Activated naive CD4-positive, alpha-beta T cell treated with anti-CD3 and anti-CD28 coated beads, Interleukin-2, amount 50 U/mL, for 24 hours (primary cell): ENCODE data around the gene CDH22.

Source experiments
- H3K27ac Mint-ChIP-seq: one replicate; pipeline ENCODE4 v1.8.0; 2021; ENCODE audit warnings: mild to moderate bottlenecking, mixed read lengths
- H3K27me3 Mint-ChIP-seq: one replicate; pipeline ENCODE4 v1.8.0; 2021; ENCODE audit warnings: mixed read lengths
- H3K36me3 Mint-ChIP-seq: one replicate; pipeline ENCODE4 v1.8.0; 2021; ENCODE audit warnings: mixed read lengths
- H3K4me1 Mint-ChIP-seq: one replicate; pipeline ENCODE4 v1.8.0; 2021; ENCODE audit warnings: mixed read lengths
- H3K4me3 Mint-ChIP-seq: one replicate; pipeline ENCODE4 v1.8.0; 2021; ENCODE audit warnings: mild to moderate bottlenecking, mixed read lengths
- H3K9me3 Mint-ChIP-seq: one replicate; pipeline ENCODE4 v1.8.0; 2021; ENCODE audit warnings: mixed read lengths

Gene CDH22

DNA sequence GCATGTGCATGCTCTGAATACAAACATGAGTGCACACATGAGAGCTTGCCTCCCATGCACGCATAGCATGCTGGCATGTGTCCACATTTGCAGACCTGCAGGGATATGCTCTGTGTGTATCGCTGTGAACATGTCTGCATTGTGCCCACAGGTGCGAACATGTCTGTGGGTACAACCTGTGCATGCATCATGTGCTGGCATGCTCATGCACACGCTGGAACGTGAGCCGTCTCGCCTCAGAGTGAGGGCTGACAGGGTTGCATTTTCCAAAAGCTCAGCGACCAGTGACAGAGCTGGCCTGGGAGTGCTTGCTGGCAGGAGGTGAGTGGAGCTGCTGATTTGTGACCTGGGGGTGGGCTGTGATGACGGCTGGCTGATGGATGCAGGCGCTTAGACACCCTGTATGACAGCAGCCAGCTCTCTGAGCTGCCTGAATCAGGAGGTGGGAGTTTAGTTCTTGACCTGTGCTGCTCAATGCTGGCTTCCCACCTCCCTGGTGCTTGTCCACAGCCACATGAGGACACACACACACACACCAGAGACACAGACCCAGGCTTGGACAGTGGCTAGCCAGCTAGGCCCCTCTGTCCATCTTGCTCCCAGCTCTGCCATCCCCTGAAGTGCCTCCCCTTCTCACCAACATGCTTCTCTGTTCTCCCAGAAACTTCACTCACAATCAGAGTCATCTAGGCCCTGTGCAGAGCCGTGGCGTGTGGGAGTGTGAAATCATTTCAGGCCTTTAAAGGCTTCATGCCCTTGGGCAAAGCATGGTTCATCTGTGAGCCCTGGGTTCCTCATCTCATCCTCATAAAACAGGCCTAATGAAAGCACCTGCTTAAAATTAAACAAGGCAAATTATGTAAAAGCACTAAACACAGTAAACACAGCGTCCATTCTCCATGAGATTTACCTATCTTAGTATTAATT, 138.8 kb downstream of the CDH22 start:
- Mint-ChIP-seq H3K4me1 (no peaks in the 10 kb centered on the region), H3K27ac (no peak overlapping the region), H3K4me3 (no peak overlapping the region), H3K27me3 (peaks cover 27% of the 10 kb centered on the region), H3K36me3 (no peaks in the 10 kb centered on the region), H3K9me3 (no peaks in the 10 kb centered on the region)

DNA sequence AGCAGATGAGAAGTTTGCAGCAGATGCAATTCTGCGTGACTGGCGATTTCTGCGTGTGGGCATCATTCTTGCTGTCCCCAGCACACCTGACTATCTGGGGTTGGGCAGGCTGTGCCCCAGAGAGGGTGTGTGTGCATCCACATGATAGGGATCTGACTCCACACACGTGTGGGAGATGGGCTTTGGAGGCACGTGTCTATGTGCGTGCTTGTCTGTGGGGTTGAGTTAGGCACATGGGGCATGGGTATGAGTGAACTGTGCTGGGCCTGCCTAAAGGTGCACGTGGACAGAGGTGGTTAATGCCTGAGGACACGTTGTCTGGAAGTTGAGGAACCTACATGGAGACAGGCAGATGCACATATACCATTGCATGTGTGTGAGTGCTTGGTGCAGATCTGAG, 139.9 kb downstream of the CDH22 start:
- no peaks in the 10 kb centered on the region for H3K36me3 Mint-ChIP-seq
- H3K4me1 Mint-ChIP-seq = no peaks in the 10 kb centered on the region
- no peak overlapping the region for H3K4me3 Mint-ChIP-seq
- peaks cover 27% of the 10 kb centered on the region for H3K27me3 Mint-ChIP-seq
- no peak overlapping the region for H3K27ac Mint-ChIP-seq
- H3K9me3 Mint-ChIP-seq = no peaks in the 10 kb centered on the region

DNA sequence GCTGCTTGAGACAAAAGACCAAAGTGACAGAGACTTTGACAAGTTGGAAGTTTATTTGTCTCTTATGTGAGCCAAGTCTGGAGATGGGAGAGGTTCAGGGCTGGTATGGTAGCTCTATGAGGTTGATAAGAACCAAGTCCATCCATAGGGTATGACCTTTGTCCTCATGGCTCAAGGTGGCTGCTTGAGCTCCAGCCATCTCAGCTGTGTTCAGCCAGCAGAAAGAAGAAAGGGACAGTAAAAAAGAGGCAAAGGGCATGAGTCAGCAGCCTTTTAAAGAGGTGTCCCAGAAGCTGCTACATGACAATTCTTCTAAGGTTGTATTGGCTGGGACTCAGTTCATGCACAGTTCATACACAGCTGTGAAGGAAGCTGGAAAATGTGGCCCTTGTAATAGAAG, 141.2 kb downstream of the CDH22 start:
- no peak overlapping the region for H3K27ac Mint-ChIP-seq
- H3K9me3 Mint-ChIP-seq = no peaks in the 10 kb centered on the region
- no peak overlapping the region for H3K4me3 Mint-ChIP-seq
- H3K27me3 Mint-ChIP-seq = peaks cover 15% of the 10 kb centered on the region
- H3K4me1 Mint-ChIP-seq = no peaks in the 10 kb centered on the region
- H3K36me3 Mint-ChIP-seq = no peaks in the 10 kb centered on the region

DNA sequence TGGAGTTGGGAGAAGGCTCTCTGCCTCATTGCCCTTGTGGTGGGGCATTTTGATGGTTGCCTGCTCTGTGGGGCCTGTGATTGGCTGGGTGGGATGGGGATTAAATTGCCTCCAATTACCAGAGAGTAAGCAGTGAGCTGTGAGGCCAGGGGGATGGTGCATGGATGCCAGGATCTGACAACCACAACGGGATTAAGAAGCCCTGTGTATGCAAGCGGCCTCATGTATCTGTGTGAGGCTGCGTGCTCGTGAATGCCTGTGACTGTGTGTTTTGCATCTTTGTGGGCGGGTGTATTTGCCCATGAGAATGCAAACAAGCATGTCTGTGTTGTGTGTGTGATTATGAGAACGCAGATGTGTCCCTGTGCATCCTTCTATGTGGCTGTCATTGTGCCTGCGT, 144.0 kb downstream of the CDH22 start:
- H3K27me3 Mint-ChIP-seq = peaks cover 13% of the 10 kb centered on the region
- H3K4me1 Mint-ChIP-seq = no peaks in the 10 kb centered on the region
- no peak overlapping the region for H3K4me3 Mint-ChIP-seq
- no peaks in the 10 kb centered on the region for H3K9me3 Mint-ChIP-seq
- H3K27ac Mint-ChIP-seq = no peak overlapping the region
- no peaks in the 10 kb centered on the region for H3K36me3 Mint-ChIP-seq

DNA sequence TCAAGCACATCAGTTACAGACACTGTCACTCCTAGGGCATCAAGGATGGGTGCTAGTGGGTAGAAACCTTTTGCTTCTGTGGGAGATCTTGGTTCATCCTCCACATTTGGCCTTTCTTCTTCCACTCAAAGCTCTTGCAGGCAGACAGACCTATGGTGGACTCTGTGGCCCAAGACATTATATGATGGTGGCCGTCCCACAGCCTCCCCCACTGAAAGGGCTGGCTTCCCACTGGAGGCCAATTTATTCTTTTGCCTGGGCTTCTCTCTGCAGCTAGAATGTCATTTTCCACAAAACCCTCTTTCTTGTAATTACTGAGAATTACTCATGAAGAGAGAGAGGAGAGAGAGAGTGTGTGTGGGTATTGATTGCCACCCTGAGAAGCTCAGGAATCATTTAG, 146.4 kb downstream of the CDH22 start:
- Mint-ChIP-seq H3K4me3 (no peak overlapping the region), H3K9me3 (no peaks in the 10 kb centered on the region), H3K27ac (no peak overlapping the region), H3K36me3 (no peaks in the 10 kb centered on the region), H3K27me3 (peaks cover 15% of the 10 kb centered on the region), H3K4me1 (no peaks in the 10 kb centered on the region)

DNA sequence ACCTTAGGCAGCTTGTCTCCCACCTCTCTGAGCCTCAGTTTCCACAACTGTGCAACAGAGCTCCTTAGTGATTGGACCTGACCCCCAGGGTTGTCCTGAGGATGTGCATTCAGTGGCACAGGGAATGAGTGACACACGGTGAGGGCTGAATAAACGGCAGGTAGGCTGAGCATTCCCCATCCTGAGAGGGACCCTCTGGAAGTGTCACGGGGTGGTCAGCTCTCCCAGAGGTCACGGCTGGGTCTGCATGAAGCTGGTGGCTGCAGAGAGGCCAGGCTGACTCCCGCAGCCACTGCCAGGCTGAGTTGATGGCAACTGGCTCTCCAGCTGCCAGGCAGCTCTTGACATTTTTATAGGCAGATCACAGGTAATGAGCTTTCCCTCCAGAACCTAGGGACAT, 147.6 kb downstream of the CDH22 start:
- H3K27ac Mint-ChIP-seq = no peak overlapping the region
- H3K27me3 Mint-ChIP-seq = peaks cover 9% of the 10 kb centered on the region

DNA sequence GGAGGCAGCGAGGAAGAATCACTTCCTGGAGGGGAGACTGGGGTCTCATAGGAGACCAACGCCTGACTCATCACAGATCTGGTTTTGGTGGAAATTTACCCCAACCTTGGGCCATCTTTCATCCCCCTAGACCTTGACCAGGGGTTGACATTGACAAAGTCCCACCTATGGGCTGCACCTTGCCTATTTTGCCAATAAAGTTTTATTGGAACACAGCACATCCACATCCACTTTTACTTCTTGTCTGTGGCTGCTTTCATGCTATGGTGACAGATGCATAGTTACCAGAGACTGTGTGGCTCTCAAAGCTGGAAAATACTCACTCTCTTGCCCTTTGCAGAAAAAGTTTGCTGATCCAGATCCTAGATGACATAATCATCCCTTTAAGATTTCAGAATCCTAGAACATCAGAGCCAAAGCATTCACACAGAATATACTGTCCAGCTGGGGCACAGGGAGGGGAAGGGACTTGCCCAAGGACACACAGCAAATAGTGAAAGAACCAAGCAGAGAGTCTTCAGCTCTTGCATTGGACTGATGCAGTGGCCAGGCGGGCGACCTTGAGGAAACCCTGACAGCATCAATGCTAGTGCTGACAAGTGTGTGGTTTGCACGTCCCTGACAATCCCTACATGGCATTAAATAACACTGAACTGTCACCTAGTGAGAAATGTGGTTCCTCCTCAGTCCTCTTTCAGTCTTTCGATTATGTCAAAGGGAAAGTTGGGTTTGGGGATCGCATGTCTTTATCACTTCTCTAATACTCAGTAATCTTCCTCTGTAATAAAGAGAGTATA, 149.0 kb downstream of the CDH22 start:
- H3K9me3 Mint-ChIP-seq = no peaks in the 10 kb centered on the region
- H3K27me3 Mint-ChIP-seq = peaks cover 5% of the 10 kb centered on the region
- H3K27ac Mint-ChIP-seq = no peak overlapping the region
- H3K4me1 Mint-ChIP-seq = no peaks in the 10 kb centered on the region
- no peaks in the 10 kb centered on the region for H3K36me3 Mint-ChIP-seq
- no peak overlapping the region for H3K4me3 Mint-ChIP-seq

More for the DNA sequence above, 147.6 kb downstream of the CDH22 start:
- no peak overlapping the region for H3K4me3 Mint-ChIP-seq
- H3K4me1 Mint-ChIP-seq = no peaks in the 10 kb centered on the region
- no peaks in the 10 kb centered on the region for H3K36me3 Mint-ChIP-seq
- H3K9me3 Mint-ChIP-seq = no peaks in the 10 kb centered on the region

DNA sequence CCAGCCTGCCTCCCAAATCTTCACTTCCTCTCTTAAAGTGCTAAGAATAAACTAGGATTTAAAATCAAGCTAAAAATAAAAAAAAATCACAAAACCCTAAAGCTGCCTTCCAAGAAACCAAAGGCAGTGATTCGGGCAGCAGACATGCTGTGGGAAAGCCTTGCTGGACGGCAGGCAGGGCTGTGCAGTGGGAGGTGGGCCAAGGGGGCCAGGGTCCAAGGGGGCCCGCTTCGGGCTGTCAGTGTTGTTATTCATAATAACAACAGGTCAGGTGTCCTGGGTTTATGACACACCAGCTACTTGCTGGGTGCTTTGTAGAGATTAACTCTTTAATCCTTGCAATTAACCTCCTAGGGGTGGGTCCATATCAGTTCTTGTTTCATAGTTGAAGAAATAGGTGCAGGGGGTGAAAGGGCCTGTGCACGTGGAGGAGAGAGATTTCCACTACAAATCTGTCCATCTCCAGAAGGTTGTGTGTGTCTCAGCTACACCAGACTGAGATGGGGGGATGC, 149.8 kb downstream of the CDH22 start:
- H3K27me3 Mint-ChIP-seq = peaks cover 4% of the 10 kb centered on the region

DNA sequence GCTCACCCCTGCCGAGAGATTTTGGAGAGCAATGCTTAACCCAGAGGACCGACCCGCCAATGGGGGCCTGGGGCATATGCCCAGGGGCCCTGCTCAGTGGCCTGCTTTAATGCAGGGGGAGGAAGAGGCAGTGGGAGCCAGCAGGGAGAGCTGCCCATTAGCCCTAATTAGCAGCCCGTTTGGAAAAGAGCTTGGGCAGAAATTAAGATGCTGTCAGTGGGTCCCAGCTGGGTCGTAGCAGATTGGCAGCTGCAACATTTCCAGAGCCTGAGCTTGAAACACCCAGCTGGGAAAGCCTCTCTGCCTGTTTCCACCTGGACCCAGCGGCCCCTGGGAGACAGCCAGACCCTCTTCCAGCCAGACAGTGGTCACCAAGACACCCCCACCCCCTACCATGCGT, 150.7 kb downstream of the CDH22 start:
- Mint-ChIP-seq H3K9me3 (no peaks in the 10 kb centered on the region), H3K36me3 (no peaks in the 10 kb centered on the region), H3K4me1 (no peaks in the 10 kb centered on the region), H3K27ac (no peak overlapping the region), H3K4me3 (no peak overlapping the region), H3K27me3 (peaks cover 4% of the 10 kb centered on the region)

More for the DNA sequence above, 149.8 kb downstream of the CDH22 start:
- H3K27ac Mint-ChIP-seq = no peak overlapping the region
- H3K9me3 Mint-ChIP-seq = no peaks in the 10 kb centered on the region
- H3K4me1 Mint-ChIP-seq = no peaks in the 10 kb centered on the region
- no peak overlapping the region for H3K4me3 Mint-ChIP-seq
- no peaks in the 10 kb centered on the region for H3K36me3 Mint-ChIP-seq

DNA sequence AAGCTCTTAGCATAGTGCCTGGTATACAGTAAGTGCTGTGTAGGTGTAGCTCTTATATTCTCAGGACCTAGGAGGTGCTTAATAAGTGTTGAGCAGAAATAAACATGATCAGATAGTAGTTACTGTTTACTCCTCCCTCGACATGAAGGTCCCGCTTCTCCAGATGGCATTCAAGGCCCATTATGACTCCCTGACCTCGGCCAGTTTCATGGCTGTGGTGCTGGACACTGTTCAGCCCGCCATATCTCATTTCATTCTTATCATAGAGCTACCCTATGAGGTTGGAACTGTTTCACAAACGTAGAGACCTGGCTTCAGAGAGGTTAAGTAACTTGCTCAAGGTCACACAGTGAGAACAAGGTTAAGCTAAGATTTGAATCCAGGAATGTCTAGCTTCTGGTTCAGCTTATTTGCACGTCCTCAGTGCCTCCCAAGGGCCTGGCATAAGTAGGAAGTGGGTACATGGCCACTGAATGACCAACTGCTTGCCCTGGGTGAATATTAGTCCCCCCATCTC, 151.2 kb downstream of the CDH22 start:
- H3K9me3 Mint-ChIP-seq = no peaks in the 10 kb centered on the region
- no peaks in the 10 kb centered on the region for H3K36me3 Mint-ChIP-seq
- H3K4me1 Mint-ChIP-seq = no peaks in the 10 kb centered on the region
- peaks cover 4% of the 10 kb centered on the region for H3K27me3 Mint-ChIP-seq
- no peak overlapping the region for H3K4me3 Mint-ChIP-seq
- no peak overlapping the region for H3K27ac Mint-ChIP-seq

DNA sequence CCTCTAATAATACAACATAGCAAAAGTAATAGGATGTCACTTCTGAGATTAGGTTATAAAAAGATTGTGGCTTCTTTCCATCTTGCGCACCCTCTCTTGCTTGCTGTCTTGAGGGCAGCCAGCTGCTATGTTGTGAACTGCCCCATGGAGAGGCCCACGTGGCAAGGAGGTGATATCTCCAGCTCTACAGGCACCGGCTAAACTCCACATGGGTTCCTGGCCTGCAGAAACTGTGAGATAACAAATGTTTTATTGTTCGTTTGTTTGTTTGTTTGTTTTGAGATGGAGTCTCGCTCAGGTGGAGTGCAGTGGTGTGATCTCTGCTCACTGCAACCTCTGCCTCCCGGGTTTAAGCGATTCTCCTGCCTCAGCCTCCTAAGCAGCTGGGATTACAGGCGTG, 152.2 kb downstream of the CDH22 start:
- Mint-ChIP-seq H3K36me3 (no peaks in the 10 kb centered on the region), H3K27ac (no peak overlapping the region), H3K4me1 (no peaks in the 10 kb centered on the region), H3K27me3 (peaks cover 4% of the 10 kb centered on the region), H3K9me3 (no peaks in the 10 kb centered on the region), H3K4me3 (no peak overlapping the region)

DNA sequence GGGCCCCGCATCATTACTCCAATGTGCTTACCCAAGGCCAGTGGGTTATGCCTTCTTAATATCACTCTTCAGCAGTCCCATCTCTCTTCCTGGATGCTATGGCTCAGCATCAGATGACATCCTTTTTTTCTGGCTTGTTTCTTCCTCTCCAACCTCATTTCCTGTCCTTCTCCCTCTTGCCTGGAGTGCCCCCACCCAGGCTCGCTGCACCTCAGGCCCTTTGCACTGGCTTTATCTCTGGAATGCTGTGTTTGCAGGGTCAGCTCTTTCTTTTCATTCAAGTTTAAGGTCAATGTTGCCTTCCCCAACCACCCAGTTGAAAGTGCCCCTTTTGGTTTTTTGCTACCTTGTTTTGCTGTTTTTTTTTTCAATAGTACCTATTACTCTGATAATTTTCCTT, 153.5 kb downstream of the CDH22 start:
- no peak overlapping the region for H3K27ac Mint-ChIP-seq
- H3K9me3 Mint-ChIP-seq = no peaks in the 10 kb centered on the region
- H3K36me3 Mint-ChIP-seq = no peaks in the 10 kb centered on the region
- H3K4me3 Mint-ChIP-seq = no peak overlapping the region
- H3K4me1 Mint-ChIP-seq = no peaks in the 10 kb centered on the region
- peaks cover 4% of the 10 kb centered on the region for H3K27me3 Mint-ChIP-seq

DNA sequence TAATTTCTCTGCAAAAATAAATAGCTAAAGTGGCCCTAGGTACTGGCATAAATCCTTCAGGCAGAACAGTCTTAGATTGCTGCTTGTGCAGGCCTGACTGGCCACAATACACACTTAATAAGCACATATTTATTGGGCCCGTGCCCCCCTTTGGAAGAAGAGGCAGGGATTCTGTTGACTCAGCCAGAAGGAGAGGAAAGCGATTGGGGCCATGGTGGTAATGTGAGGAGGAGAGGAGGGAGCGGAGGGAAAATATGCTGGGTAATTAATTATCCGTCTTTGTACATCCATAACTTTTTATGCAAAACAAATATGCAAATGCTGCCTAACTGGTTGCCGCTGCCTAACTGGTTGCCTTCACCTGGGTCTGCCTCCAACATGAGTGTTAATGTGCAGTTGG, 154.0 kb downstream of the CDH22 start:
- no peaks in the 10 kb centered on the region for H3K4me1 Mint-ChIP-seq
- H3K9me3 Mint-ChIP-seq = no peaks in the 10 kb centered on the region
- H3K36me3 Mint-ChIP-seq = no peaks in the 10 kb centered on the region
- no peak overlapping the region for H3K27ac Mint-ChIP-seq
- peaks cover 4% of the 10 kb centered on the region for H3K27me3 Mint-ChIP-seq
- no peak overlapping the region for H3K4me3 Mint-ChIP-seq

DNA sequence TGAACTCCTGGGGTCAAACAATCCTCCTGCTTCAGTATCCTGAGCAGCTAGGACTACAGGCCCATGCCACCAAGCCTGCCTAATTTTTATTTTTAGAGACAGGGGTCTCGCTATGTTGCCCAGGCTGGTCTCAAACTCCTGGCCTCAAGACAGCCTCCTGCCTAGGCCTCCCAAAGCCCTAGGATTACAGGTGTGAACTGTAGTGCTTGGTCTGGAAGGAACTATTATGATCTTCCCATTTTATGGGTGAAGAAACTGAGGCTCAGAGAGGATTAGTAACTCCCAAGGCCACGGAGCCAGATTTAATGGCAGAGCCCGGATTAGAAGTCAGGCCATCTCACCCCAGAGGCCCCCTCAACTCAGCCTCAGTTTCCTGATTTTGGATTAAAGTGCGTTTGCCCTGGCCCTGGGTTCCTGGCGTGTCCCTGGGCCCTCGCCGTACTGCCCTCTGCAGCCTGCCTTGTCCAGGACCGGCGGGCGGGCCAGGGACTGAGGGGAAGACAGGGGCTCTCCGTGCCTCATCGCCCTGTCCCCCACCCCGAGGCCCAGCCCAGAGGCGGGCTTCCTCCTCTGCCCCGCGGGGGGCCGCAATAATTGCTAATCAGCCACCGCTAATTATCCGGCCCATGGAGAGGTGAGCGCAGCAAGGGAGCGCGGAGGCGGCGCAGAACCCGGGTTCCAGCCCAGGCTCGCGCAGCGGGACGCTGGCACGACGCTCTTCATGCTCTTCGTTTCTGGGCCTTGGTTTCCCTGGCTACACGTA, 155.3 kb downstream of the CDH22 start:
- Mint-ChIP-seq H3K4me1 (no peaks in the 10 kb centered on the region), H3K27ac (no peak overlapping the region), H3K9me3 (no peaks in the 10 kb centered on the region), H3K4me3 (no peak overlapping the region), H3K27me3 (peaks cover 4% of the 10 kb centered on the region), H3K36me3 (no peaks in the 10 kb centered on the region)

DNA sequence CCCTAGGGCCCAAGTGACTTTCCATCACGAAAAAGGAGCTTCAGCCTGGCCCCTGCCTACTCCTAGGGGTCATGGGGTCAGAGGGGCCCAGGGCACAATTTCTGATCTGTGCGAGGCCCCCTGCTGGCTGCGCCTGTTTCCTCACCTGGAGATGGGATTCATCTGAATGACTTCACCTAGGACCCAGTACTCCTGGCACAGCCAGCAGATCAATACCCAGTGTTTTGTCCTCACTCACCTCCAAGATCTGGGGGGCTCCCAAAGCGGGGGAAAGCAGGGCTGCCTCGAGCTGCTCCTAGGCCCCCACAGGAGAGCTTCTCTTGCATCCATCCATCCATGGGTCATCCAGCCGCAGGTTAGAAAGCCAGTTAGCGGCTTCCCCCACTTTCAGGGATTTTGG, 156.4 kb downstream of the CDH22 start:
- H3K27ac Mint-ChIP-seq = no peak overlapping the region
- H3K4me1 Mint-ChIP-seq = no peaks in the 10 kb centered on the region
- peaks cover 1% of the 10 kb centered on the region for H3K27me3 Mint-ChIP-seq
- H3K36me3 Mint-ChIP-seq = no peaks in the 10 kb centered on the region
- H3K4me3 Mint-ChIP-seq = no peak overlapping the region
- no peaks in the 10 kb centered on the region for H3K9me3 Mint-ChIP-seq
